Kidney glomerular epithelial cell (primary cell): ENCODE data around the gene FAM149B1.
"Not testable (repeated sequence)": the region's sequence is repeated elsewhere in the genome, so short reads cannot be mapped to it uniquely, and the experiment has no call there.

Source experiments
- DNase-seq: peaks from one replicate; lab custom pipeline; 2025; lab: John Stamatoyannopoulos, UW

FAM149B1 gene

GRCh38 chr10:73167783-73168464, at the start of gene FAM149B1, which contains the start of gene ECD:
Gene FAM149B1, plus strand, starts transcription at chr10:73168119. Its CDS starts 221 bp downstream, at chr10:73168340.
Gene ECD, minus strand, starts transcription at chr10:73168008. Its CDS starts 4,071 bp downstream, at chr10:73163937.
- DNase-seq, result peak; percentile 76

DNA sequence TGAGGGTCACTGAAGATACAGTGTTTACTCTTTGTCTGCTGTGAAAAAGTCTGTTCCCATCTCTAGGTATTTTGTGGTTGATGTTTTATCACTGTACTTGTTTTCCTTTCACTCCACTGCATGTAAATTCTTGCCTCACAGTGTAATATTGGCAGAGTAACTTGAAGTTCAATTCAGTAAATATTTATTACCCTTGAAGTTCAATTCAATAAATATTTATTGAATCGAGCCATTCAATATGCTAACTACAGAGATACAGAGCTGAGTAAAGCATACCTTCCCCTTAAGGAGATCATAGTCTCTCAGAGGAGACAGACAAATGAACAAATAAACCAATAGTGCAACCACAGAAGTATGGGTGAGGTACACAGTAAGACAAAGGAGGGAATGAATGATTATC, 48.5 kb upstream of the FAM149B1 start:
- DNase-seq, result no peak

DNA sequence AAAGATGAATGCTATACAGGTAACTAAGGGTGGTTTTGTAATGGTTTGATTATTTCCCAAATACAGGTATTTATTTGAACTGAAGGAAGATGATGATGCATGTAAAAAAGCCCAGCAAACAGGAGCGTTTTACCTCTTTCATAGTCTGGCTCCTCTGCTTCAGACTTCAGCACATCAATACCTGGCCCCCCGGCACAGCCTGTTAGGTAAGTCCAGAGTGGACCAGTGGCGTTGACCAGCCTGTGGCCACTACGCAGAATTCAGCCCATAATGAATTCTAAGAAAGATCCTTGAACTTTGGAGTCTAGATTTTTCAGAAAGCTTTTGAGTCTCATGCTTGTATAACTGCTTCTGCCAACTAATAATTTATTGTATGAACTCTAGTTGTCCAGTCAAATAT, 48.0 kb upstream of the FAM149B1 start:
- DNase-seq, result no peak

DNA sequence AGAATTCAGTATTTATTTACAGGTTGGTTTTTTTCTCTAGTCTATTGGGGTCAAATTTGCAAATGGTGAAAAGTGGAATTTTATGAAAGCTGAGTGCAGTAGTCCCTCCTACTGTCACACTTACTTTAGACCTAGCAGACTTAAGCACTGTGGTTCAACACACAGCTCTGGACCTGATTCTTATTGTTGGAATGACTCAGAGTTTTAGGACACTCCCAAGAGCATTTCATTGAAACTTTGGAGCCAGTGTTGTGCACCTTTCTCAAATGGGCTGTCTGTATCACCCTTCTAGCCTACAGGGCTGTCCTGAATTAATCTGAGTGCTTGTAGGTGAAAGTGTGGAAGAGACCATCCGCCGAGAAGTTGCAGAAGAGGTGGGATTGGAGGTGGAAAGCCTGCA, 41.6 kb upstream of the FAM149B1 start:
- DNase-seq, result no peak

DNA sequence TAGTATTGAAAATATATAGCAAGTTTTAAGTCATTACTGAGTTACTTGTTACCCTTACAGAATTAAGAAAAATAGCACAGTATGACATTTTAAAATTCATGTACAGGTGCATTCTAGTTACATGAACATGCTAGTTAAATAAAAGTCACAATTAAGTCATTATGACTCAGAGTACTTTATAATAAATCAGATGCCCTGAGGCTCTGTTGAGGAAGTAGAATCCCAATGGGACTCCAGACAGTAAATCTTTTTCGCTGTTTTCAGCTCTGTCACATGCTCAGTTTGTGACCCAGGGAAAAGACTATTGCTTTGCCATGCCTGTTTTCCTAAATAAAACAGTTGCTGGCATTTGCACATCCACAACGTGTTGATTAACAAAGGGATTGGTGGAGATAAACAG, 36.6 kb upstream of the FAM149B1 start:
- no peak for DNase-seq

DNA sequence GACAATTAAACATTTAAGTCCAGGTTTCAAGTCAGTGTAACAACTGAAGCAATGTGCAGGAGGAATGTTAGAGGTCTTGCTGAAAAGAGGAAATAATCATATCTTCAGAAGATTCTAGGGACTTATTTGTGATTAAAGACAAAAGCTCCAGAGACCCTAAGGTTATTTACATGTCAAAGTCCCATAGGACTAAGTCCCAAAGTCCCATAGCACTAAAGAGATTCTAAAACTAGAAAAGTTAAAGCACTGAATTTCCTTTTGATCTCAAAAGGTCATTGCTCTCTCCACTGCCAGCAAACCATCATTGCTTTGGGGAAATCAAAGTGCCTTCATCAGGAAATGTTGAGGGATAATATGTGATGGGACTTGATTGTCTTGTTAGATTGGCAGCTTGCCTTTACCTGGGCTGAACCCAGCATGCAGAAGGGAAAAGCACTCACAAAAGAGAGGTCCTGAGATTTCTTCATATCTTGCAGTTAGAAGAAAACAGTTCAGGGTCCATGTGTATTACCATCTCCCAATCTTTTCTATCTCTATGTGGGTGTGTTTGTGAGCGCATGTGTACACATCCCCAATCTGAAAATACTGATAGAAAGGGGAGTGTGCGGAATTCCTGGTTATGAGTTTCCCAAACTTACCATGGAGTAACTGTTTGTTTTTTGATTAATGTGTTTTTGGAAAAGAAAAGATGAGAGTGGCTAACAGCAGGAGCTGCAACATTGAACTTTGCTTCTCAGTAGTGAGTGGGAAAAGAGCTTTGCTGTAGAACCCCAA, 35.8 kb upstream of the FAM149B1 start:
- DNase-seq, result no peak

GRCh38 chr10:73134727-73135126, 33.2 kb upstream of the FAM149B1 start:
- DNase-seq, result no peak

DNA sequence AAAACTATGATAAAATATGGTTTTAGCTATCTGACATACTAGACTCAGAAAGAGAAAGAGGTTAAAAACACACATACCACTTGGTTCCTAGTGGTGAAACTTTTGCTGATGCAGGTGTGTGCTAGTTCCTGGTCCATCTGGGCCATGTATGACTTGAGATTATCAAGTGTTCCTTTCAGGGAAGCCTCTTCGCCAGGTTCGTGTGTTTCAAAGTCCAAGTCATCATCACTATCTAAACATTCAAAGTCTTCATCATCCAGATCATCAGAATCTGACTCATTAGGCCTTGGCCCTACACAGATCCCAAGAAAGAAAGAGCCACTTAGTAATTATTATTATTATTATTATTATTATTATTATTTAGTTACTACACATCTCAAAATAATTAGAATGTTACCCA, 31.3 kb upstream of the FAM149B1 start:
- no peak for DNase-seq

- no peak for DNase-seq
These were observed 28.7 kb upstream of the FAM149B1 start for GRCh38 chr10:73139251-73139650.

DNA sequence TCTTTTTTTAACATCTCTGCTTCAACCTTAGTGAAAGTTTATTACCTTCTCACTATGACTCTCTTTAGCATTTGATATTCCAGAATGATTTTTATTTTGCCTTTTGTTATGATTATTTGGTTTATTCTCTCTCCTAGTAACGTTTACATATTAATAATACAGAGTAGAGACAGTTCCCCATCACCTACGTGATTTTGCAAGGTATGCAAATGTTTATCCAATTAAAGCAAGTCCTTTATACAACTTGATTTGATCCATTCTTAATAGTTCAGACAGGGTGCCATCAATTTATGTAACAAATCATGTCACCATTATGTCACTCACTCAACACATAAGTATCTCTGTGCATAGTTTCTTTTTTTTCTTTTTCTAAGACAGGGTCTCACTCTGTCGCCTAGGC, 26.3 kb upstream of the FAM149B1 start:
- no peak for DNase-seq

DNA sequence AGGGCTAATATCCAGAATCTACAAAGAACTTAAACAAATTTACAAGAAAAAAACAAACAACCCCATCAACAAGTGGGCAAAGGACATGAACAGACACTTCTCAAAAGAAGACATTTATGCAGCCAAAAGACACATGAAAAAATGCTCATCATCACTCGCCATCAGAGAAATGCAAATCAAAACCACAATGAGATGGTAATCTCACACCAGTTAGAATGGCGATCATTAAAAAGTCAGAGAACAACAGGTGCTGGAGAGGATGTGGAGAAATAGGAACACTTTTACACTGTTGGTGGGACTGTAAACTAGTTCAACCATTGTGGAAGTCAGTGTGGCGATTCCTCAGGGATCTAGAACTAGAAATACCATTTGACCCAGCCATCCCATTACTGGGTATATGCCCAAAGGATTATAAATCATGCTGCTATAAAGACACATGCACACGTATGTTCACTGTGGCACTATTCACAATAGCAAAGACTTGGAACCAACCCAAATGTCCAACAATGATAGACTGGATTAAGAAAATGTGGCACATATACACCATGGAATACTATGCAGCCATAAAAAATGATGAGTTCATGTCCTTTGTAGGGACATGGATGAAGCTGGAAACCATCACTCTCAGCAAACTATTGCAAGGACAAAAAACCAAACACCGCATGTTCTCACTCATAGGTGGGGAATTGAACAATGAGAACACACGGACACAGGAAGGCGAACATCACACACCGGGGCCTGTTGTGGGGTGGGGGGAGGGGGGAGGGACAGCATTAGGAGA, 17.1 kb upstream of the FAM149B1 start:
- not testable (repeated sequence) for DNase-seq

GRCh38 chr10:73152009-73152408, 15.9 kb upstream of the FAM149B1 start:
- no peak for DNase-seq

DNA sequence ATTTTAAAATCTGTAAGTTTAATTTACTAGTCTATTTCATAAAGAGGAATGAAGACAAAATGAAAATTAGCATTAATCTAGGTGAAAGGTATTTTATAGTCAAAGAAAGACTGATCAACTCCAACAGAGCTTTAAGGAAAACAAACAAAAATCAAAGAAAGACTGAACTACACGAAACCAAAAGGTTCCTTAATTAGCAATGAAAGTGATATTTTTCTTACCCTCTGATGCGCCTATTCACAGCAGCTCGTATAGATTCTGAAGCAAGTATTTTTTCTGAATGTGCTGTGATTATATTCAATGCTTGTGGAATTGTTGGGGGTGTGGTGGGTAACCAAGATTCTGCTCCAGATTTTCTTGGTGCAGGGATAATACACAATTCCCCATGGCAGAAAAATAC, 11.9 kb upstream of the FAM149B1 start:
- DNase-seq, result no peak

DNA sequence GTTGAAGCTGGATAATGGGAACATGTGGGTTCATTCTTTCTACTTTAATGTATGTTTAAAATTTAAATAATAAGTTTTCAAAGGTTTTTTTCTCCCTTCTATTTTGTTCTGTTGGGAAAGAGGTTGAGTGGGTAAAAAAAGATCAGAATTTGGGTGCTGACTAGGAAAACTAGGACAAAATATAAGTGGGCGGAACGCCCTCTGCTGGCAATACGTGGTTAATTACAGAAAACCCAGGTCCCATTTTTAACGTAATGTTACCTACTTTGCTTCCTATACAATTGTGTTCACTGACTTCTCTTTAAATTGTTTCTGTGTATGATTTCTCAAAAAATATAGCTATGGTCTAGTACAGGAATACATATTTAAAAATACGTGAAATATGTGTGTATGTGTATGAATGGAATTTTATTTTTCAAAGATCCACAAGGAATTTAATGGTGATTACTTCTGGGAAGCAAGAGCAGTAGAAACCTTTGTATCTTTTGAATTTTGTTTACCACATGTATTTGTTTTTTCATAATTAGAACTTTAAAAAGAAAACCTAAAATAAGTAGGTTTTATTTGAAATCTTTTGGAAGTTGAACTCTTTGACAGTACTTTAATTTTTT, 8.8 kb upstream of the FAM149B1 start:
- DNase-seq, result peak; percentile 65

GRCh38 chr10:73161079-73161478, 6.8 kb upstream of the FAM149B1 start:
- no peak for DNase-seq

DNA sequence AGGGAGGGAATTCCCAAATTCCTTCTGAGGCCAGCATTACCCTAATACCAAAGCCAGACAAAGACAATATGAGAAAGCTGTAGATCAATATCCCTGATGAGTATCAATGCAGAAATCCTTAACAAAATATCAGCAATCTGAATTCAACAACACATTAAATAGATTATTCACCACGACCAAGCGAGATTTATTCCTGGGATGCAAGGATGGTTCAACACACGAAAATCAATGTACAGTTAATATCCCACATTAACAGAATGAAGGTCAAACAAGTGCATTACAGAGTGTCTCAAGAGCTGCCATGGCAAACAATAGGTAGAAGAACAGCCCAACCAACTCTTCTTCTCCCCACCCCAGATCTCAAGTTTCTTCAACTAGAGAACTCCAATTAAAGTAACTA, 6.3 kb upstream of the FAM149B1 start:
- DNase-seq, result no peak

GRCh38 chr10:73163096-73163495, 4.8 kb upstream of the FAM149B1 start:
- no peak for DNase-seq

DNA sequence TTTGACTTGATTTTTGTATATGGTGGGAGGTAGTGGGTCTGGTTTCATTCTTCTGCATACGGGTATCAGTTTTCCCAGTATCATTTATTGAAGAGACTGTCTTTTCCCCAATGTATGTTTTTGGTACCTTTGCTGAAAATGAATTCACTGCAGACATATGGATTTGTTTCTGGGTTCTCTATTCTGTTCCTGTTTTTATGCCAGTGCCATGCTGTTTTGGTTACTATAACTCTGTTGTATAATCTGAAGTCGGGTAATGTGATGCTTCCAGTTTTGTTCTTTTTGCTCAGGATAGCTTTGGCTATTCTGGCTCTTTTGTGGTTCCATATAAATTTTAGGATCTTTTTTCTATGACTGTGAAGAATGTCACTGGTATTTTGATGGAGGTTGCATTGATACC, 947 bp upstream of the FAM149B1 start:
- DNase-seq, result no peak

DNA sequence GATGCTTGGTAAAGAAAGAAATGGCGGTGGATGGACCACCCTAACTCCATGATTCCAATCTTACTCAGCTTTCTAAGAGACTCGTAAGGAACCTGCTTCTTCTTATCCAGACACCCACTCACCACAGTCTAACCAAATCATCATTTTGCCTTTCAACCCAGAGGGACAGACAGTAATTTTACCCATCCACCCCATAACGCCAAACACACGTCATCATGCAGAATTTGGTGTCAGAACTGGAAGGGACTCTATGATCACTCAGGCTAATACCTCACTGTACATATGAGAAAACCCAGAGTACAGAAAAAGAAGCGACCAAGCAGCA, 499 bp upstream of the FAM149B1 start:
- peak; percentile 44 for DNase-seq

DNA sequence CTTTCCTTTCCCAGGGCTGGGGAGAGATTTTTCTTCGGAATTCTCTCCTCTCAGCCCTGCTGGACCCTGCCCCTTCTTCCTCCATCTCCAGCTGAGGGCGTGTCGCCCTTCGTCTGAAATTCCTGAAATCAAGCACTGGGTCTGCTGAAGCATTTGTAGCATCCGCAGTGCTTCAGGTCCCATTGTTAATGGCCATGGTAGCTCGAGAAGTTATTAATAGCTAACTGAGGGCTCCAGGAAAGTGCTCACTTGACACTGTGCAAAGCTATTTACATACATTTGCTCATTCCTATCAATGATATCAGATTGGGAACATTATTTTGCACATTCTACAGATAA, 515 bp downstream of the FAM149B1 start:
- peak; percentile 70 for DNase-seq

GRCh38 chr10:73169320-73169719, 1.4 kb downstream of the FAM149B1 start:
- no peak for DNase-seq

DNA sequence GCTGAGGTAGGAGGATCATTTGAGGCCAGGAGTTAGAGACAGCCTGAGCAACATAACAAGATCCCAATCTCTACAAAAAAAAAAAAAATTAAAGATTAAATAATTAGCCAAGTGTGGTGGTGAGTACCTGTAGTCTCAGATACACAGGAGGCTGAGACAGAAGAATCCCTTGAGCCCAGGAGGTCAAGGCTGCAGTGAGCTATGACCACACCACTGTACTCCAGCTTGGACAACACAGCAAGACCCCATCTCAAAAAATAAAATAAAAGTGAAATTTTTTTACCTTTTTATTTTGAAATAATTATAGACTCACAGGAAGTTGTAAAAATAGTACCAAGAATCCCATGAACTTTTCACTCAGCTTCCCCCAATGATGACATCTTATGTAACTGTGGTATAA, 4.9 kb downstream of the FAM149B1 start:
- no peak for DNase-seq
